GM12878 (cell line): ENCODE measurements around the gene SEPHS1. TPM values are rescaled to one million over a fixed set of nuclear protein-coding genes. Genes with fewer than 3 reads are reported as not detected.

Experiments
- ATAC-seq: fragments of 200-7000 bp; cut with Tn5 transposase; 3 replicates; pipeline ENCODE4 v1.9.1; 2020; ENCODE audit warnings: mild to moderate bottlenecking, moderate library complexity
- BruUV-seq: library from RNA; stranded (reverse); fragments of 400-500 nt; replicated peaks from 2 replicates; lab custom pipeline; 2021; lab: Mats Ljungman, UMichigan
- CTCF ChIA-PET: fragments of 300-600 bp; sonication (Branson Sonifier 250); formaldehyde crosslinking; extraction: SDS; loops from one replicate; lab custom pipeline; 2021; ENCODE audit warnings: inconsistent platforms; lab: Yijun Ruan, JAX
- POLR2A ChIA-PET: fragments of 350-600 bp; formaldehyde crosslinking; extraction: SDS; loops from one replicate; lab custom pipeline; 2021; ENCODE audit warnings: inconsistent platforms; lab: Charles Lee
- RAD21 ChIA-PET: fragments of 300-600 bp; sonication (Branson Sonifier 250); formaldehyde crosslinking; loops from one replicate; lab custom pipeline; 2023; ENCODE audit warnings: antibody characterized with exemption; ENCODE audit not compliant: unreplicated experiment; lab: Charles Lee
- SMC1A ChIA-PET: fragments of 300-600 bp; sonication (Branson Sonifier 250); formaldehyde crosslinking; loops from one replicate; lab custom pipeline; 2023; ENCODE audit not compliant: unreplicated experiment, uncharacterized antibody; lab: Charles Lee
- DNase-seq: peaks from one replicate; pipeline ENCODE4 v3.0.0-alpha.2; 2011; ENCODE audit warnings: low read depth, low spot score
- FAIRE-seq: peaks from 3 replicates; lab custom pipeline; 2011; peaks lifted over from hg19 to GRCh38; lab: Jason Lieb, UNC
- H2AFZ ChIP-seq: 2 replicates; pipeline ENCODE4 v1.6.0; 2011; ENCODE audit warnings: low read depth, low read length, control low read depth; ENCODE audit not compliant: control insufficient read depth
- H3K27ac ChIP-seq: 2 replicates; pipeline ENCODE4 v1.5.1; 2011; ENCODE audit warnings: control low read depth; ENCODE audit not compliant: control insufficient read depth, insufficient read depth
- H3K27me3 ChIP-seq, 2 experiments: replicated peaks in 1 of 2; 2 replicates each; pipeline versions ENCODE4 v1.6.0 to v1.6.1; 2011; ENCODE audit warnings: low read length in 1 of 2; ENCODE audit not compliant: control insufficient read depth in 2 of 2, insufficient read depth in 2 of 2
- H3K36me3 ChIP-seq, 2 experiments: 2 replicates each; pipeline ENCODE4 v1.5.1; 2011; ENCODE audit warnings: low read length in 1 of 2; ENCODE audit not compliant: control insufficient read depth in 2 of 2, insufficient read depth in 2 of 2
- H3K4me1 ChIP-seq: 2 replicates; pipeline ENCODE4 v1.6.1; 2011; ENCODE audit warnings: mild to moderate bottlenecking, low read length, moderate library complexity, mixed read lengths; ENCODE audit not compliant: control insufficient read depth, insufficient read depth
- H3K4me2 ChIP-seq: 2 replicates; pipeline ENCODE4 v1.6.0; 2011; ENCODE audit warnings: control low read depth; ENCODE audit not compliant: control insufficient read depth, insufficient read depth
- H3K4me3 ChIP-seq: fragments of 200-600 bp; sonication (generic); 2 replicates; pipeline ENCODE4 v1.5.1; 2016
- H3K79me2 ChIP-seq: 2 replicates; pipeline ENCODE4 v1.6.0; 2011; ENCODE audit warnings: low read length; ENCODE audit not compliant: control insufficient read depth, insufficient read depth
- H3K9ac ChIP-seq: 2 replicates; pipeline ENCODE4 v1.8.0; 2011; ENCODE audit warnings: low read length, control low read depth, mixed read lengths; ENCODE audit not compliant: control insufficient read depth, insufficient read depth
- H3K9me3 ChIP-seq: replicated peaks from 3 replicates; pipeline ENCODE4 v1.5.1; 2011; ENCODE audit warnings: mild to moderate bottlenecking, low read length; ENCODE audit not compliant: control insufficient read depth, insufficient read depth
- H4K20me1 ChIP-seq: 2 replicates; pipeline ENCODE4 v1.6.0; 2011; ENCODE audit not compliant: control insufficient read depth, insufficient read depth
- E2F4 ChIP-seq: IDR thresholded peaks from 2 replicates; pipeline ENCODE4 v1.6.1; 2012; ENCODE audit warnings: low read depth, low read length, improper control_type of control experiment
- MTA3 ChIP-seq: IDR thresholded peaks from 2 replicates; pipeline ENCODE4 v1.6.1; 2012; ENCODE audit warnings: low read length, inconsistent platforms, borderline replicate concordance
- MYB ChIP-seq: fragments of 150-350 bp; IDR thresholded peaks from 2 replicates; pipeline ENCODE4 v1.6.1; 2014; ENCODE audit warnings: mild to moderate bottlenecking, low read depth, low read length, borderline replicate concordance
- NFYB ChIP-seq: IDR thresholded peaks from 2 replicates; pipeline ENCODE4 v1.6.1; 2011; ENCODE audit warnings: low read depth, mild to moderate bottlenecking, low read length, improper control_type of control experiment, moderate library complexity; ENCODE audit not compliant: insufficient read depth
- RELA ChIP-seq: fragments of 450-650 bp; IDR thresholded peaks from 2 replicates; pipeline ENCODE4 v1.8.0; 2014; ENCODE audit warnings: borderline replicate concordance; ENCODE audit not compliant: partially characterized antibody
- RUNX3 ChIP-seq: IDR thresholded peaks from 2 replicates; pipeline ENCODE4 v1.6.1; 2012; ENCODE audit warnings: low read length, inconsistent platforms
- SREBF1 ChIP-seq: IDR thresholded peaks from 2 replicates; pipeline ENCODE4 v1.6.1; 2012; ENCODE audit warnings: mild to moderate bottlenecking, low read length
- ZNF384 ChIP-seq: IDR thresholded peaks from 2 replicates; pipeline ENCODE4 v1.6.1; 2012; ENCODE audit warnings: low read depth, mild to moderate bottlenecking, low read length, improper control_type of control experiment, borderline replicate concordance
- WGBS: methylation state at CpG from one replicate; pipeline ENCODE4 v1.1.6; 2016; ENCODE audit warnings: low lambda C conversion rate; ENCODE audit not compliant: insufficient replicate concordance, insufficient coverage; ENCODE audit errors: missing lambda C conversion rate; 5-methylcytosine and 5-hydroxymethylcytosine counted together
- in situ Hi-C: fragments of 300-500 bp; cut with MboI; formaldehyde crosslinking; loops from 9 replicates; pipeline ENCODE4 v1.14.3; 2018; ENCODE audit warnings: mixed read lengths
- intact Hi-C: fragments of 100-400 bp; cut with micrococcal nuclease; formaldehyde crosslinking; loops from one replicate; pipeline ENCODE4 v1.14.2; 2022; ENCODE audit not compliant: unreplicated experiment
- polyA plus RNA-seq, 11 experiments: library from polyadenylated mRNA; depleted of rRNA in 4 of 11; unstranded in 6 of 11; stranded (reverse) in 5 of 11; fragments of >200 nt; fragmentation: Nextera tagmentation in 4 of 11; fragmentation: Illumina TruSeq in 1 of 11; extraction: Ambion mirVana in 4 of 11; extraction: Trizol in 1 of 11; gene quantifications; 1 replicate in 1 of 11; 2 replicates in 10 of 11; pipeline versions ENCODE4 v1.2.1 to v1.2.3, GENCODE V29; 2011 to 2016; ENCODE audit warnings: inconsistent platforms in 2 of 11, missing spikeins in 2 of 11, low read depth in 1 of 11
- total RNA-seq, 4 experiments: library from RNA; depleted of rRNA in 3 of 4; stranded (reverse); fragments of >200 nt in 3 of 4; fragmentation: Illumina TruSeq in 1 of 4; extraction: Trizol in 1 of 4; gene quantifications; 2 replicates each; pipeline versions ENCODE4 v1.2.1 to v1.2.3, GENCODE V29; 2013 to 2021

Gene SEPHS1
- total and polyA plus RNA-seq, 10 of the 15 experiments (the other 5 are each of a cell fraction or from before 2014, with no cell fraction given) = 14.7 to 85.4 (median 48.5) TPM

DNA sequence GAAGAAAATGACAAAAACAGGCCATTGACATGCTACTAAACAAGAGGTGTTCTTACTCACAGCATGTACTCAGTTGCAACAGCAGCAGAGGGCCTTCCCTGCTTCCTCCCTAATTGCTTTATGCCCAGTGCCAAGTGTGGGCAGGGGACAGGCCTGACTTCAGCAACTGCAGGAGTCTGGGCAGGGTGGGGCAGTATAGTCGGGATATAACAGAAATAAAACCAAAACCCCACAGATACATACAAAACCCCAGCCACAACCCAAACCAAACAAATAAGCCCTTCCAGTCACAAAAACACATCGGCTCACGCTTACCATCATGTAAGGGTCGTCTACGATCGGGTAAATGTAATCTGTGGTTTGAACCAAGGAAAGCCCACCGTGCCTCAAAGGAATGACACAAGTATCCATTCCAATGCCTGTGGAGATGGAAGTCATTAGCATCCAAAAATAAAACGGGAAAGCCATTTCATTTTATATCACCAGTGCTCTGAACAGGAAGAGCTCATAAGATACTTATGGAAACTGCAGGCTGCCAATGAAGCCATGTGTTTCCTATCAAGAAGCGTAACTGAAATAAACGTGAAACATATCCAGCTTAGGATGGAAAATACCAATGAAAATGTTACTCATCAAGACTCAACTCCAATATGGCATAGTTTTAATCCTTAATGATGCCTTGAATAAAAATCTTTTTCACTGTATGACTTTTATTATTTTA lies 9.5 kb downstream of the SEPHS1 start:
- in situ Hi-C loops = no loop called here

More for the DNA sequence above, 9.5 kb downstream of the SEPHS1 start:
- Histone ChIP-seq H3K27ac (no peak overlapping the region; the same call in 1 of the 2 replicates), H3K9me3 (no peaks in the 10 kb centered on the region), H4K20me1 (no peaks in the 10 kb centered on the region), H3K79me2 (peaks cover 43% of the 10 kb centered on the region), H3K36me3 (peaks cover 8 to 29% of the 10 kb centered on the region in 2 experiments), H3K4me2 (no peak overlapping the region), H3K4me1 (peaks cover 37% of the 10 kb centered on the region), H3K4me3 (no peak overlapping the region), H3K27me3 (no peaks in the 10 kb centered on the region), H2AFZ (no peak overlapping the region), H3K9ac (no peak overlapping the region)
- ChIA-PET POLR2A (no interaction called here), RAD21 (no interaction called here), CTCF (no interaction called here), SMC1A (no interaction called here)
- DNase-seq = no peak
- intact Hi-C loops = no loop called here
- no TSS peak for BruUV-seq
- no peak for FAIRE-seq
- no peak for TF ChIP-seq RUNX3
- TF ChIP-seq NFYB = no peak
- TF ChIP-seq ZNF384 = no peak
- no peak for TF ChIP-seq MYB
- no peak for TF ChIP-seq E2F4
- no peak for TF ChIP-seq RELA
- no peak for TF ChIP-seq SREBF1
- no peak for TF ChIP-seq MTA3
- WGBS = 96% methylated on average over 10 of the region's 10 CpGs
- no peak for ATAC-seq
